Measurements from ENCODE around the gene PSTK.

PSTK gene, protein sequence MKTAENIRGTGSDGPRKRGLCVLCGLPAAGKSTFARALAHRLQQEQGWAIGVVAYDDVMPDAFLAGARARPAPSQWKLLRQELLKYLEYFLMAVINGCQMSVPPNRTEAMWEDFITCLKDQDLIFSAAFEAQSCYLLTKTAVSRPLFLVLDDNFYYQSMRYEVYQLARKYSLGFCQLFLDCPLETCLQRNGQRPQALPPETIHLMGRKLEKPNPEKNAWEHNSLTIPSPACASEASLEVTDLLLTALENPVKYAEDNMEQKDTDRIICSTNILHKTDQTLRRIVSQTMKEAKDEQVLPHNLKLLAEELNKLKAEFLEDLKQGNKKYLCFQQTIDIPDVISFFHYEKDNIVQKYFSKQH

DNA sequence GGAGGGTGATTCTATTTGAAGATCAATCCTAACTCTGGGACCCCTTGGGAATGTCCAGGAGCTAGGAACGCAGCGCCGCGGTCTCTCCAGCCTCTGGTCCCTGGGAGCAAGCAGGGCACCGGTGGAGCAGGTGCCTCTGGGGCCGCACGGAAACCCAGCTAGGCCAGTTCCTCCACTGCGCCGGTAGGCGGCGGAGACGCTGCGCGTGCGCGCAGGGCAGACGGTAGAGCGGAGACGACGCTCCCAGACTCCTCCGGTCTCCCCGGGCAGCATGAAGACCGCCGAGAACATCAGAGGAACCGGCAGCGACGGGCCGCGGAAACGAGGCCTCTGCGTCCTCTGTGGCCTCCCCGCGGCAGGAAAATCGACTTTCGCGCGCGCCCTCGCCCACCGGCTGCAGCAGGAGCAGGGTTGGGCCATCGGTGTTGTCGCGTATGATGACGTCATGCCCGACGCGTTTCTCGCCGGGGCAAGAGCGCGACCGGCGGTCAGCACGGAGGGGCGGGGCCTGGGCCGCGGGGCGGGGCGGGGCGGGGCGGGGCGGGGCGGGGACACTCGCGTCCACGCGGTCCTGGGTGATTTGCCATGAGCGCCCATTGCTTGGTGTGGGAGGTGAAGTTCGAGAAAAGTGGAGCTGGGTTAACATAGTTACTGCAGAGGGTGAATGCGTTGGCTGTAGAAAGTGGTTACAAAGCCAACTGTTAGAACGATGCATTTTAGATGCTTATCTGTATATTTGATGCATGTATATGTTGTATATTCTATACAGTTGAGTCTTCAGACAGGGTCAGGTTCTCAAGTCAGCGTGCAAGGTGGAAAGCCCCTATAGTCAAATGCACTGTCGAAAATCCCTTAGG, at the start of gene PSTK:
PSTK (plus strand) TSS at position 193 of the 857 bp plus-strand sequence; CDS start at position 272, 79 bp downstream.
- DNase-seq (ENCODE audit: low spot score), result peak; percentile 92

DNA sequence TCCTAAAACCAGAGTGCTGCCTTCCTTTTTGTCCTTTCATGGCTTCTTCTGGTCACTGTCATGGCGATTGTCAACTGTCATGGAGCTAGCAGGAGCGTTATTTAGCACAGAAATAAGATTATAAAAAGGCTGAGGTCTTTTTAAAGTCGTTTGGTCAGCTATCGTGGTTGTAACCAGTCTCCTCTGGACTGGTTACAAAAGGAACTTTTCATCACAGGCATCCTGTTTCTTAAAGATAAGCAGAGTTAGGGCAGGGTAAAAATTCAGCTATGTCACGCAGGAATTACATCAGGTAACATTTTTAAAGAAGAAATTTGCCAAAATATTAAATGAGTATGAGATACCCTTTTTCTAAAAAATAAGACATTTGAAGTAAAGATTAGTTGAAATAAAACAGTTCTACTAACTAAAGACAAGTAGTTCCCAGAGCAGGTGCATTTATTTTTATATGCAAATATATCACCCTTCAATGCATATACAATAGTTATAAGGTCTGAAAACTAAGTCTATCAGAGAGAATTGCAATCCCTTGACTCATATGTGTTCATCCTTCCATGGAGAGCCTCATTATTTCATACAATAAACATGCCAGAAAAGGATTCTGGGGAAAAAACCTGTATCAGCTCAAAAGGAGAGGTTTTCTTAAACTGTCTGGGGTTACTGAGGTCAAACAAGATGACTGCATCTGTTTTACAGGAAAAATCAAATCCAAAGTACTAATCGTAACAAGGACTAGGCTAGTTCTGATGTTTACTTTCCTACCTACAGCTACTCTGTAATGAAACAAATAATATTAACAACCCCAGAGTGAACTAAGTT, 48.9 kb upstream of the PSTK start:
- no peak for DNase-seq (ENCODE audit: low spot score)

DNA sequence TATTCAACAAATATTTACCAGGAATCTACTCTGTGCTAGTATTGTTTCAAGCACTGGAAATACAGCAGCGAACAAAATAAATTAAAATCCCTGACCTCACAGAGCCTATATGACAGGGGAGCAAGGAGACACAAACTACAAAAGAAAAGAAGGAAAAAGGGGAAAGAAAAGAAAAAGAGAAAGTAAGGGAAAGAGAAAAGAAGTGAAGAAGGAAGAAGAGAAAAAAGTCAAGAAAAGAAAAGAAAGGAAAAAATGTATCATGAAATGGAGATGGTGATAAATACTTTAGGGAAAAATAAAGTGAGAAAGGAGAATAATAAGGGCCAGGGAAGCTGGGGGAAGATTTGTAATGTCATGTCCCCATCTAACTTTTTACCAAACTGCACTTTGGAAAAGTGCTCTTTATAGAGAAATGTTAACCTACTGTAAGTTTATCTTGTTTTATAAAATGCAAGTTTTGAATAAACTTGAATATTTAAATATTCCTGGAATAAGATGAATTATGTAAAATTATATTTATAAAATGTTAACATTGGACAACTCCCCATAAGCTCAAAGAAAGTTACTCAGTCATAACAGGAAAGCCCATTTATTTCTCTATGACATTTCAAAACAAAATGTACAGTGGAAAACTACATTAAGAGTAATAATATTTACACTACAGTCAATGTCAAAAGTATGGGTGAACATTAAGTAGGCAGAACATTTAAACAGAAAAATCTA, 40.9 kb upstream of the PSTK start:
- no peak for DNase-seq (ENCODE audit: low spot score)

DNA sequence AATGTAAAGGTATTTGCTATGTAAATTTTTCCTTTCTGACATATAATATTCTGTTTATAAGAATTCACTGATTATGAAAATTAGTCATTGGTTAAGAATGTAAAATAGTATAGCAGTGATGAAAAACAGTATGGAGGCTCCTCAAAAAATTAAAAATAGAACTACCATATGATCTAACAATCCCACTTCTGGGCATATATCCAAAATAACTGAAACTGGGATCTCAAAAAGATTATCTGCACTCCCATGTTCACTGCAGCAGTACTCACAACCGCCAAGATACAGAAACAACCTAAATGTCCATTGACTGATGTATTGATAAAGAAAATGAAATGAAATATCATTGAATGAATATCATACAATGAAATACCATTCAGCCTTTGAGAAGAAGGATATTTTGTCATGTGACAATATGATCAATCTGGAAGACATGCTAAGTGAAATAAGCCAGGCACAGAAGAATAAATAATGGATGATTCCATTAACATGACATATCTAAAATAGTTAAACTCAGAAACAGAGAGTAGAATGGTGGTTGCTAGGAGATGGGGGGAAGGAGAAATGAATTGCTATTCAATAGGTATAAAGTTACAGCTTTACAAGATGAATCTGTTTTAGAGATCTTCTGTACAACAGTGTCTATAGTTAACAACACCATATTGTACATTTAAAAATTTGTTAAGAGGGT, 40.2 kb upstream of the PSTK start:
- DNase-seq (ENCODE audit: low spot score), result no peak

DNA sequence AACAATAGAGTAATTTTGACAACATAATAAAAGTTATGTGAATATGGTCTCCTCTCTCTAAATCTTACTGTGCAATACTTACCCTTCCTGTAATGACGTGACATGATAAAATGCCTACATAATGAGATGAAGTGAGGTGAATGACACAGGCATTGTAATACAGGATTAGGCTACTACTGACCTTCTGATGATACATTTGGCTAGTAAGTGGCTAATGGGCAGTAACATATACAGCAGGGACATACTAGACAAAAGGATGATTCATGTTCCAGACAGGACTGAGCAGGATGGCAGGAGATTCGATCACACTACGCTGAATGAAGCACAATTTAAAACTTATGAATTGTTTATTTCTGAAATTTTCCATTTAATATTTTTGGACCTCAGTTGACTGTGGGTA, 30.9 kb upstream of the PSTK start:
- DNase-seq (ENCODE audit: low spot score), result no peak

DNA sequence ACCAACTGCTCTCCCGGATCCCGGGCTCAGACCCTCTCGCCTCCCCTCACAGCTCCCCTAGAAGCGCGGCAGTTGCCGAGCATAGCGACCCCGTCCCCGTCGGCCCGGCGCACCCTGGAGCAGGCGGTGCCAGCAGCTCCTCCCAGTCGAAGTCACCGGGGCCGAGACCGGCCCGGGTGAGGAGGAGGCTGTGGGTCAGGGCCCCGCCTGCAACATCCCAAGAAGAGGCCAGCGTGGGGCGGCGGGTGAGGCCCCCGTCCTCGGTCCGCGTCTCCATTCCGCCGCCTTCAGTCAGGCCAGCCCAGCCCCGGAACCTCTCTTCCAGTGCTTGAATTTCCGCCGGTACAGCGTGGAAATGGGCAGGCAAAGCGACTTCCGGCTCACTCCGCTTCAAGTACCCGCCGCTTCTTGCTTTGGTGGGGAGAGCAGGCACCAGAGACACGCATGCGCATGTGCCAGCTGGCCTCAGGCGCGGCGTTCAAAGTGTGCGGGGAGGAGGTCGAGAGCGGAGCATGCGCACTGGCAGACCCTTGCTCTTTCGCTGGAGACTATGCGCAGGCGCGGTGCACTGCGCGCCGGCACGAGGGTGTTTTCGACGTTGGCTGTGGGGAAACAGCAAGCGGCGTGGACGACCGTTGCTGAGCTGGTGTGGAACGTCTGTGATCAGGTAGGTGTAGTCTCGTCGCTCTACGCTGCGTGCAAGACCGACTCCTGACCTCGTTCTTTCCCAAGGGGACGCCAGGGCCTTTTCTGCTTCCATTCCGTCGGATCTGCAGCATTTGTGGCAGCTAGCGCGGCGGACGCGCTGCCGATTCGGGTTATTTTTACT, 26.1 kb upstream of the PSTK start, which contains the start of gene C10orf88:
C10orf88 (minus strand) TSS at position 326 of the 829 bp plus-strand sequence; CDS start at position 277, 49 bp downstream.
- peak; percentile 99 for DNase-seq (ENCODE audit: low spot score)

DNA sequence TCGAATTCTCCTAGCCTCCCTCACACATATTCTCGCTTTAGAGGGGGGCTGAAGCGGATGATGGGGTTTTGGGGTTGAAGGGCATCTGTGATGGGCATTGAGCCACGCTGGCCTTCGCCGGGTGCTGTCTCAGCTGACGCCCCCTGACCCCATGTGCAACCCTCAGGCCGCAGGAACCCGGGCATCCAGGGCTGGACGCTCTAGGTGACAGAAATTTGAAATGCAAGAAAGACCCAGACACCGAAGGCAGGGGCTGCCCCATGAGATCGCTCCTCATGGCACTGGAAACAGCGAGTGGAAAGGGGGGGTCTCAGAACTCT, 25.5 kb upstream of the PSTK start:
- DNase-seq (ENCODE audit: low spot score), result peak; percentile 7

DNA sequence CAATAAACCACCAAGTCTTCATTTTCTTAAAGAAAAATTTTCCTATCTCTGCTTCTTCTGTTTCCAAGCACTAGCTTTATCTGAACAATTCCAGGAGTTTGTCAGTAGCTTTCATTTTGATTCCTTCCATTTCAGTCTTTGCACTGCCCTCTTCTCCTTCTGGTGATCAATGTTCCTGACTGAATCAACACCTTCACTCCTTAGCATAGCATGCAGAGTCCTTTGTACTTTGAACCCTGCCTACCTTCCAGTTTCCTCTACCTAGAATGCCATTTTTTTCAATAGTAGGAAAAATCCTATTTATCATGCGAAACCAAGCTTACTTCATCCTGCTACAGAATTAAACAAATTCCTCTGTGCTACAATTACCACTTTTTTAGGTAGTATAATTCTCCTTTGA, 24.3 kb upstream of the PSTK start:
- no peak for DNase-seq (ENCODE audit: low spot score)

DNA sequence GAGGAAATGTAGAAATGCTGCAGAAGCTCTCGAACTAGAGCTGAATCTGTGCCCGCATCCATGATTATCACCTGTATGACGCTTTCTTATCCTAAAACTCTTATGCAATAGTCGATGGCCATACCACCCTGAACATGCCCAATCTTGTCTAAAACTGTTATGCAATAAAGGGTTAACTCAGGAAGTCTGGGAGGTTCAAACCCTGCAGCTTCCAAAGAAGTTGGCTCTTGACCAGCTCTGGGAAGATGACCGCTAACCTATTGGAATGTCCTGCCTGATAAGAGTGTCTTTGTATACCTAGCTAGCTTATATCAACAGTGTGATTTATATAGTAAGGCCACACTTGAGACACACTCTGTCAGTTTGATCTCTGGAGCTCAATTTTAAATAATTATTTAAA, 22.7 kb upstream of the PSTK start:
- DNase-seq (ENCODE audit: low spot score), result no peak

DNA sequence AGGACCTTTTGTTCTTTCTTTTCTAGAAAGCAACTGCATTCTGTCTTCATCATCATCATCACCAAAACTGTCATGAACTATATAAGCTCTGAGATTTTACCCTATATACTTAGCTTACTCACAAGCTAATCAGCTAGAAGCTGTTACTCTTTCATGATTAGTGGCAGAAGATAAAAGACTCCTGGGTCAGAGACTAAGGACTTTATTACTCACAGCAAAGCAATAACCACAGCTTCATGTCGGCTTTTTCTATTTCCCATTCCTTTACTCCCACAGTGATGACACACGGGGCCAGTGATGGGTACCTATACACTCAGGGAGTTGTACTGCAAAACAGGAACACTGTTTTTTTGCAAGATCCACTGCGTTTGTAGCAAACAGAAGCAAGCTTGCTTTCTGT, 17.8 kb upstream of the PSTK start:
- DNase-seq (ENCODE audit: low spot score), result no peak

DNA sequence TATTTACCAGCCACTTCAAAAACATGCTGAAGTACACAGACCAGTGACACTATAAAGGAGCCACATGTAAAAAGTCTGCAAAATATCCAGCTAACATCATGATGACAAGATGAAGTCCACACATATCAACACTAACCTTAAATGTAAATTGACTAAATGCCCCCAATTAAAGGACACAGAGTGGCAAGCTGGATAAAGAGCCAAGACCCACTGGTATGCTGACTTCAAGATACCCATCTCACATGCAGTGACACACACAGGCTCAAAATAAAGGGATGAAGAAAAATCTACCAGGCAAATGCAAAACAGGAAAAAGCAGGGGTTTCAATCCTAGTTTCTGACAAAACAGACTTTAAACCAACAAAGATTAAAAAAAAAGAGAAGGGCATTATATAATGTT, 13.3 kb upstream of the PSTK start:
- no peak for DNase-seq (ENCODE audit: low spot score)

DNA sequence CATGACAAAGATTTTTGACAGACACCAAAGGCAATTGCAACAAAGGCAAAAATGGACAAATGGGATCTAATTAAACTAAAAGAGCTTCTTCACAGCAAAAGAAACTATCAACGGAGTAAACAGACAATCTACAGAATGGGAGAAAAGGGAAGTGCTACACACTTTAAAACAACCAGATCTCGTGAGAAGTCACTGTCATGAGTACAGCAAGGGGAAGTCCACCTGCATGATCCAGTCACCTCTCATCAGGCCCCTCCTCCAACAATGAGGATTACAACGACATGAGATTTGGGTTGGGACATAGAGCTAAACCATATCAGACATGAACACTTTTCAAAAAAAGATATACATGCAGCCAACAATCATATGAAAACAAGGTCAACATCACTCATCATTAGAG, 11.5 kb upstream of the PSTK start:
- no peak for DNase-seq (ENCODE audit: low spot score)

DNA sequence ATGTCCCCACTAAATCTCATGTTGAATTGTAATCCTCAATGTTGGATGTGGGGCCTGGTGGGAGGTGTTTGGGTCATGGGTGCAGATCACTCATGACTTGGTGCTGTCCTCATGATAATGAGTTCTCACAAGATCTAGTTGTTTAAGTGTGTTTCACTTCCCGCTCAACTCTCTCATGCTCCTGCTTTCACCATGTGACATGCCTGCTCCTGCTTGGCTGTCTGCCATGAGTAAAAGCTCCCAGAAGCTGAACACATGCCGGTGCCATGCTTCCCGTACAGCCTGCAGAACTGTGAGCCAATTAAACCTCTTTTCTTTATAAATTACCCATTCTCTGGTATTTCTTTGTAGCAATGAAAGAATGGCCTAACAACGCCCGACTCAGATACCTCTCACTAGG, 6.2 kb upstream of the PSTK start:
- DNase-seq (ENCODE audit: low spot score), result no peak

DNA sequence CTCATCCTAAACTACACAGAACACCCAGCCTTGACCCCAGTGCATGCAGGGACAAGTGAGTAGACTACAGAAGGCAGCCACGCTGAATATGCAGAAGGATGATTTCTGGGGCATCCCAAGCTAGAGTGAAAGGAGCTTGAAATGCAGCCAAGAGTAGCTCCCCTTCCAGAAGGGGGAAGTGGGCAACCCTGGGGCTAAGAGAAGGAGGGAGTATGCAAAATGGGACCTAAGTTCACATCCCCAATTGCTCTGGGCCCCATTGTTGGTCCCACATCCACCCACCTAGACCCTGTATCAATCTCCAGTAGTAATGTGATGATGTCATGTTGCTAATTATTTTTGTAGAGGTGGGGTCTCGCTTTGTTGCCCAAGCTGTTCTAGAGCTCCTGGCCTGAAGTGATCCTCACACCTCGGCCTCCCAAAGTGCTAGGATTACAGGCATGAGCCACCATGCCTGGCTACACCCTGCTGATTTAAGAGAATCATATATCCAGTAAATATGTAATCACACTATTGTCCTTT, 5.6 kb upstream of the PSTK start:
- DNase-seq (ENCODE audit: low spot score), result no peak

DNA sequence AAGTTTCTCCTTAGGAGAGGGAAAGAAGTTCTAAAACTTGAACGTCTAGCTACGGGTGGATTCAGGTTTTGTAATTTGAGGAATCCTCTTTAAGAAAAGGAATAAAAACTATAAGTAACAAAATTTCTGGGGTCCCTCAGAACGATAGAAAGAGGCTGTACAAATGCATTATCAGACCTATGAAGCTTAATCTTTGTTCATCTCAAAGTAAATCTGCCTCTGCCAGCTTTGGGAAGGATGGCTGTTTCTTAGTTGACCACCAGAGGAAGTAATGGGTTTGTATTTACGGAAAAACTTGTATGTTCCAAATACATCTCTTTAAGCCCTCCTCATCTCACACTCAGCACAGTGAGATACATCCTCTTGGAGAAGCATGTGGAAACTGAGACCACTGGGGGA, 864 bp downstream of the PSTK start:
- peak; percentile 68 for DNase-seq (ENCODE audit: low spot score)

DNA sequence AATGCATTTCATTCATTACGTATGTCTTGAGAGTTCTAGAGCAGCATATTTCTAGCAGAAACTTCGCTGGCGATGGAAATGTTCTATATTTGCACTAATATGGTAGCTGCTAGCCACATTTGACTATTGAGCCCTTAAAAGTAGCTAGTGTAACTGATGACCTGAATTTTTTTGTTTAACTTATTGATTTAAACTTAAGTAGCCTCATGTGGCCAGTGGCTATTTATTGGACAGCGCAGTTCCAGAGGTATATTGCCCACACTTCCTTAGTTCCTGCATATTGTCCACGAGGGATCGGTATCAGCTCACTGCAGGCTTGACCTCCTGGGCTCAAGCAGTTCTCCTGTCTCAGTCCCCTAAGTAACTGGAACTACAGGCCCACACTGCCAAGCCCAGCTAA, 3.7 kb downstream of the PSTK start:
- DNase-seq (ENCODE audit: low spot score), result no peak

DNA sequence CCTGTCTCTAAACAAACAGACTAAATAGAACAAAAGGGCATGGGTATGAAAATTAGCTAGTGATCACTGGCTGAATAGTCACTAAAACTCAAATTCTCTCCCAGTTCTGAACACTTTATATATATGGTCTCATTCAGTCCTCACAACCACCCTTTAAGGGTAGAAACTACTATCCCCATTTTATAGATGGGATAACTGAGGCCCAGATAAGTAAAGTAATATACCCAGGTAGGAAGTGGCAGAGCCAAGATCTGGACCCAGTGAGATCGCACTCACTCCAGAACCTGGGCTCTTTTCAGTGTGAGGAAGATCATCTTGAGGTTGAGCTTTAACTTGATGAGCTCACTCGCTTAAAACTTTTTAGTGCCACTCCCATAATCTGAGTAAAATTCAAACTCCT, 4.5 kb downstream of the PSTK start:
- DNase-seq (ENCODE audit: low spot score), result no peak

DNA sequence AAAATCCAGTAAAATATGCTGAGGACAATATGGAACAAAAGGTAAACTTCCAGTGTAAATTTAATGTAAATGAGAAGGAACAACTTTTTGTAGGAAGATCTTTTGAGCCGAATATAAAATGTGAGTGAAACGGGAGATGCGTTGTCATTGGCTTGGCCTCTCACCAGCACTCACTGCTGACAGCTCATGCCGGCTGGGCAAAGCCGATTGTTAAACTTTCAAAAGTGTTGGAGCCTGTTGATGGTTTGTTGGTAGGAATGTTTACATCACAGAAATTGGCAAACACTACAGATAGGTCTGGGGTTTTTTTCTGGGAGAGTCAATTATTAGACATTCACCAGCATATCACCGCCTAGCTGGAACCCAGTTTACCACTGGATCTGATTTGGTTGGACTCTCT, 6.1 kb downstream of the PSTK start:
- DNase-seq (ENCODE audit: low spot score), result no peak

DNA sequence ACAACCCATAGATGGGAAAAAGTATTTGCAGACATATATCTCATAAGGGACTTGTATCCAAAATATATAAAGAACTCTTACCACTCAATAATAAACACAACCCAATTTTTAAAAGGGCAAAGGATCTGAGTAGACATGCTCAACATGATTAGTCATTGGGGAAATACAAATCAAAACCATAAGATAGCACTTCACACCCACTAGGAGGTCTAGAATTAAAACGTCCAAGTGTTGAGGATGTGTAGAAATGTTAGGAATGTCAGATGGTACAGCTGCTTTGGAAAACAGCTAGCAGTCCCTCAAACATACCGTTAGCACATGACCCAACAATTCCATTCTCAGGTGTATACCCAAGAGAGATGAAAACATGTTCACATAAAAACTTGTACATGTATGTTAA, 8.3 kb downstream of the PSTK start:
- no peak for DNase-seq (ENCODE audit: low spot score)

DNA sequence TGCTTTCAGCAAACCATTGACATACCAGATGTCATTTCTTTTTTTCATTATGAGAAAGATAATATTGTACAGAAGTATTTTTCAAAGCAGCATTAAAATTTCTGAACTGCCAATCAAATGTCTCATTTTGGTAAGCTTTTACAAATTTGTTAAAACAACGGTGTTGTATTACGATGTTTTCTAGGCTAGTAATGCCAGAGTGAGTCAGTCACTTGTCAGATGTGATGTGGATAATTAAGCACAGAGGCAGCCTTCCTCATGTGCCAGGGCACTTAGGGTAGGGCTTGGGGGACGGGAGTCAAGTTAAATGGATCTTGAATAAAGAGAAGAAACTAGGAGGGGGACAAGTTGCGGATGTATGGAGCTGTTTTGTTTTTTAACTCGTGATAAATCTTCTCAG, 10.1 kb downstream of the PSTK start:
- no peak for DNase-seq (ENCODE audit: low spot score)

All from NAMALWA (cell line).